Breast epithelium (tissue), 4 donors: ENCODE data around the gene DCAF15. TPM values are rescaled to one million over a fixed set of nuclear protein-coding genes. Genes with fewer than 3 reads are reported as not detected.

Experiments used
- DNase-seq, 2 donors: peaks; one replicate each; pipeline ENCODE4 v3.0.0-alpha.2; 2019; ENCODE audit warnings: low spot score in 2 of 2
- H3K27ac ChIP-seq, 2 donors: fragments of 200-600 bp; sonication (generic) in 1 of 2; one replicate each; pipeline ENCODE4 v1.5.1; 2016 to 2019; ENCODE audit warnings: mild to moderate bottlenecking in 1 of 2
- H3K27me3 ChIP-seq, 2 donors: fragments of 200-600 bp; sonication (generic) in 1 of 2; one replicate each; pipeline versions ENCODE4 v1.5.1 to v1.6.0; 2017 to 2019; ENCODE audit warnings: control low read depth in 1 of 2, mild to moderate bottlenecking in 1 of 2
- H3K36me3 ChIP-seq: fragments of 200-600 bp; one replicate; pipeline ENCODE4 v1.5.1; 2019
- H3K4me1 ChIP-seq, 2 donors: fragments of 200-600 bp; sonication (generic); one replicate each; pipeline ENCODE4 v1.5.1; 2016 to 2019; ENCODE audit warnings: control low read depth in 1 of 2
- H3K4me3 ChIP-seq, 3 donors: fragments of 200-600 bp; sonication (generic); 1 replicate in 2 of 3; 2 replicates in 1 of 3; pipeline ENCODE4 v1.5.1; 2016 to 2019; ENCODE audit warnings: mild to moderate bottlenecking in 3 of 3, moderate library complexity in 2 of 3
- H3K9me3 ChIP-seq, 2 donors: fragments of 200-600 bp; sonication (generic) in 1 of 2; one replicate each; pipeline ENCODE4 v1.5.1; 2016 to 2019; ENCODE audit warnings: control low read depth in 1 of 2
- CTCF ChIP-seq, 3 donors: fragments of 450-650 bp; IDR thresholded peaks; one replicate each; pipeline ENCODE4 v1.5.1; 2016 to 2017; ENCODE audit warnings: antibody characterized with exemption in 3 of 3, mild to moderate bottlenecking in 3 of 3, moderate library complexity in 3 of 3
- POLR2A ChIP-seq: fragments of 450-650 bp; IDR thresholded peaks from one replicate; pipeline ENCODE4 v1.6.1; 2016; ENCODE audit warnings: antibody characterized with exemption, mild to moderate bottlenecking, moderate library complexity
- POLR2AphosphoS5 ChIP-seq, 3 donors: sonication (generic); formaldehyde crosslinking; IDR thresholded peaks; one replicate each; pipeline ENCODE4 v1.6.1; 2017; ENCODE audit warnings: antibody characterized with exemption in 3 of 3
- intact Hi-C: fragments of 100-400 bp; cut with DNase I; formaldehyde crosslinking; loops from one replicate; pipeline ENCODE4 v1.15.1; 2023; ENCODE audit warnings: low total_unique reads
- total RNA-seq, 3 donors: library from RNA; depleted of rRNA; stranded (reverse); fragments of >200 nt; gene quantifications; one replicate each; pipeline ENCODE4 v1.1.0, GENCODE V29; 2016

DCAF15 gene
- total RNA-seq, 3 donors from 2014 or later = 13.4 to 22.7 (median 19.0) TPM

- H3K36me3 ChIP-seq = no peaks in the 10 kb centered on the region
Observed at GRCh38 chr19:13906910-13907309, 45.4 kb upstream of the DCAF15 start.

GRCh38 chr19:13908674-13909073 lies 43.6 kb upstream of the DCAF15 start:
- Histone ChIP-seq H3K27me3 (no peaks in the 10 kb centered on the region), H3K36me3 (peaks cover 7% of the 10 kb centered on the region), H3K9me3 (no peaks in the 10 kb centered on the region), H3K27ac (no peak overlapping the region), H3K4me3 (no peak overlapping the region), H3K4me1 (peaks cover 0 to 5% of the 10 kb centered on the region in 2 donors)
- TF ChIP-seq POLR2AphosphoS5 (IDR thresholded peaks at IDR 0.05) (no peak), CTCF (IDR thresholded peaks at IDR 0.05) (no peak)
- intact Hi-C loops = no loop called here
- no peak for DNase-seq

More at GRCh38 chr19:13906910-13907309, 45.4 kb upstream of the DCAF15 start:
- H3K9me3 ChIP-seq = no peaks in the 10 kb centered on the region
- peaks cover 0 to 5% of the 10 kb centered on the region in 2 donors for H3K4me1 ChIP-seq
- H3K27me3 ChIP-seq = no peaks in the 10 kb centered on the region
- intact Hi-C loops = no loop called here
- H3K4me3 ChIP-seq = peak overlapping the region; percentile 85 to 95 (median 89)
- peak overlapping the region; percentile 83 to 88 for H3K27ac ChIP-seq
- no peak for DNase-seq
- TF ChIP-seq CTCF (IDR thresholded peaks at IDR 0.05) (no peak), POLR2A (no peak), POLR2AphosphoS5 (IDR thresholded peaks at IDR 0.05) (no peak)

- intact Hi-C loops = no loop called here
- peaks cover 0 to 5% of the 10 kb centered on the region in 2 donors for H3K4me1 ChIP-seq
Observed at GRCh38 chr19:13909430-13909829, 42.9 kb upstream of the DCAF15 start.

GRCh38 chr19:13913352-13913751 lies 39.0 kb upstream of the DCAF15 start:
- no peaks in the 10 kb centered on the region for H3K9me3 ChIP-seq
- H3K4me3 ChIP-seq = no peak overlapping the region
- no peaks in the 10 kb centered on the region for H3K4me1 ChIP-seq
- DNase-seq = no peak
- peaks cover 8% of the 10 kb centered on the region for H3K36me3 ChIP-seq
- H3K27me3 ChIP-seq = no peaks in the 10 kb centered on the region
- intact Hi-C loops = no loop called here
- no peak for TF ChIP-seq POLR2AphosphoS5 (IDR thresholded peaks at IDR 0.05)
- no peak for TF ChIP-seq POLR2A
- TF ChIP-seq CTCF (IDR thresholded peaks at IDR 0.05) = no peak
- H3K27ac ChIP-seq = no peak overlapping the region

More at GRCh38 chr19:13909430-13909829, 42.9 kb upstream of the DCAF15 start:
- TF ChIP-seq POLR2A (no peak), POLR2AphosphoS5 (IDR thresholded peaks at IDR 0.05) (no peak), CTCF (IDR thresholded peaks at IDR 0.05) (no peak)
- no peak for DNase-seq
- H3K36me3 ChIP-seq = peaks cover 8% of the 10 kb centered on the region
- H3K27ac ChIP-seq = no peak overlapping the region
- no peaks in the 10 kb centered on the region for H3K27me3 ChIP-seq
- no peak overlapping the region for H3K4me3 ChIP-seq
- H3K9me3 ChIP-seq = no peaks in the 10 kb centered on the region

- TF ChIP-seq CTCF (IDR thresholded peaks at IDR 0.05) = no peak
- TF ChIP-seq POLR2A = no peak
- TF ChIP-seq POLR2AphosphoS5 (IDR thresholded peaks at IDR 0.05) = no peak
- Histone ChIP-seq H3K4me1 (no peaks in the 10 kb centered on the region), H3K4me3 (no peak overlapping the region), H3K9me3 (no peaks in the 10 kb centered on the region), H3K27ac (no peak overlapping the region), H3K36me3 (peaks cover 8% of the 10 kb centered on the region), H3K27me3 (no peaks in the 10 kb centered on the region)
- no peak for DNase-seq
- intact Hi-C loops = no loop called here
Observed at GRCh38 chr19:13914777-13915176, 37.5 kb upstream of the DCAF15 start.
